A673 (cell line): ENCODE data around the gene ADA. TPM values are rescaled to one million over a fixed set of nuclear protein-coding genes. Genes with fewer than 3 reads are reported as not detected.
"Not testable (repeated sequence)": the region's sequence is repeated elsewhere in the genome, so short reads cannot be mapped to it uniquely, and the experiment has no call there.

Experiments
- BruUV-seq: library from RNA; stranded (reverse); fragments of 400-500 nt; replicated peaks from 2 replicates; lab custom pipeline; 2021; lab: Mats Ljungman, UMichigan
- CTCF ChIA-PET: fragments of 300-600 bp; sonication (Branson Sonifier 250); formaldehyde crosslinking; loops from one replicate; lab custom pipeline; 2022; ENCODE audit warnings: antibody characterized with exemption; lab: Charles Lee
- POLR2A ChIA-PET: fragments of 300-600 bp; sonication (Branson Sonifier 250); formaldehyde crosslinking; loops from one replicate; lab custom pipeline; 2022; ENCODE audit warnings: antibody characterized with exemption; ENCODE audit not compliant: low non-redundant PET; lab: Charles Lee
- DNase-seq: peaks from one replicate; pipeline ENCODE4 v3.0.0-alpha.2; 2015; ENCODE audit warnings: low spot score
- H3K27ac ChIP-seq: fragments of 200-600 bp; sonication (generic); 2 replicates; pipeline ENCODE4 v1.5.1; 2016; ENCODE audit warnings: mixed run types, low read depth, mild to moderate bottlenecking, mixed read lengths, antibody characterized with exemption, low read length; ENCODE audit not compliant: poor library complexity, severe bottlenecking
- H3K27me3 ChIP-seq: fragments of 200-600 bp; sonication (generic); replicated peaks from 2 replicates; pipeline ENCODE4 v1.6.1; 2017; ENCODE audit warnings: mixed run types, low read depth, mild to moderate bottlenecking, mixed read lengths, antibody characterized with exemption, low read length; ENCODE audit not compliant: insufficient read depth, poor library complexity
- H3K36me3 ChIP-seq: fragments of 200-600 bp; sonication (generic); 2 replicates; pipeline ENCODE4 v1.6.1; 2016; ENCODE audit warnings: mixed run types, mild to moderate bottlenecking, mixed read lengths, antibody characterized with exemption, low read length; ENCODE audit not compliant: insufficient read depth, poor library complexity, severe bottlenecking
- H3K4me1 ChIP-seq: fragments of 200-600 bp; sonication (generic); 2 replicates; pipeline ENCODE4 v1.6.1; 2017; ENCODE audit warnings: mixed run types, mild to moderate bottlenecking, mixed read lengths, antibody characterized with exemption, low read length; ENCODE audit not compliant: insufficient read depth, poor library complexity, severe bottlenecking
- H3K4me3 ChIP-seq: fragments of 200-600 bp; sonication (generic); 2 replicates; pipeline ENCODE4 v1.5.1; 2016; ENCODE audit warnings: low read depth, mixed run types, mild to moderate bottlenecking, mixed read lengths, low read length; ENCODE audit not compliant: poor library complexity, severe bottlenecking
- H3K9me3 ChIP-seq: fragments of 200-600 bp; sonication (generic); 2 replicates; pipeline ENCODE4 v1.6.1; 2016; ENCODE audit warnings: mixed run types, low read depth, mild to moderate bottlenecking, mixed read lengths, antibody characterized with exemption, low read length; ENCODE audit not compliant: poor library complexity, severe bottlenecking
- CTCF ChIP-seq: fragments of 300-800, 200-600 bp; sonication (generic); conservative IDR thresholded peaks from 2 replicates; pipeline ENCODE4 v1.5.1; 2017; ENCODE audit warnings: low read depth, mild to moderate bottlenecking, antibody characterized with exemption, low read length, moderate library complexity, mixed read lengths
- EZH2 ChIP-seq: fragments of 200-600 bp; sonication (generic); IDR thresholded peaks from 2 replicates; pipeline ENCODE4 v1.6.1; 2017; ENCODE audit warnings: borderline replicate concordance, low read depth, mild to moderate bottlenecking, mixed read lengths, antibody characterized with exemption, low read length; ENCODE audit not compliant: poor library complexity, severe bottlenecking
- intact Hi-C: fragments of 100-400 bp; cut with micrococcal nuclease; formaldehyde crosslinking; loops from one replicate; pipeline ENCODE4 v1.10.0; 2022; ENCODE audit not compliant: unreplicated experiment
- total RNA-seq: library from RNA; stranded (reverse); gene quantifications from 2 replicates; pipeline ENCODE4 v1.2.3, GENCODE V29; 2021

Gene ADA
- total RNA-seq, 1 experiment from 2014 or later, result 19.3 TPM

- Histone ChIP-seq H3K4me3 (no peak overlapping the region), H3K27ac (no peak overlapping the region), H3K4me1 (no peaks in the 10 kb centered on the region), H3K36me3 (no peaks in the 10 kb centered on the region), H3K9me3 (no peaks in the 10 kb centered on the region), H3K27me3 (no peaks in the 10 kb centered on the region)
- intact Hi-C loops, result no loop called here
- DNase-seq, result no peak
- TF ChIP-seq CTCF, result no peak
- no peak for TF ChIP-seq EZH2
- BruUV-seq, result no TSS peak
- ChIA-PET CTCF (no interaction called here), POLR2A (no interaction called here)
Measured at GRCh38 chr20:44678242-44678641, 26.7 kb upstream of the ADA start.

GRCh38 chr20:44672318-44672902 lies 20.9 kb upstream of the ADA start:
- H3K27me3 ChIP-seq, H3K27ac ChIP-seq, H3K4me1 ChIP-seq, H3K9me3 ChIP-seq, CTCF ChIA-PET, intact Hi-C loops, H3K36me3 ChIP-seq, DNase-seq, POLR2A ChIA-PET, BruUV-seq, H3K4me3 ChIP-seq: not testable (repeated sequence)

- not testable (repeated sequence) for BruUV-seq
Measured at GRCh38 chr20:44671541-44671940, 20.0 kb upstream of the ADA start.

GRCh38 chr20:44670851-44671250 lies 19.4 kb upstream of the ADA start:
- CTCF ChIA-PET, intact Hi-C loops, H3K4me3 ChIP-seq, H3K27me3 ChIP-seq, BruUV-seq, H3K27ac ChIP-seq, DNase-seq, H3K4me1 ChIP-seq, H3K36me3 ChIP-seq, POLR2A ChIA-PET, H3K9me3 ChIP-seq: not testable (repeated sequence)

More at GRCh38 chr20:44671541-44671940, 20.0 kb upstream of the ADA start:
- DNase-seq, H3K27me3 ChIP-seq, H3K36me3 ChIP-seq, H3K9me3 ChIP-seq, H3K27ac ChIP-seq, intact Hi-C loops, H3K4me1 ChIP-seq, H3K4me3 ChIP-seq, POLR2A ChIA-PET, CTCF ChIA-PET: not testable (repeated sequence)
